LNCAP (cell line): ENCODE measurements around the gene FLOT1.

Source experiments
- CTCF ChIP-seq: fragments of 450-650 bp; IDR thresholded peaks from 2 replicates; pipeline ENCODE4 v1.5.1; 2017; ENCODE audit warnings: mild to moderate bottlenecking

FLOT1 gene

GRCh38 chr6:30724906-30725667, 17.4 kb downstream of the FLOT1 start:
- no peak for TF ChIP-seq CTCF

GRCh38 chr6:30722280-30723112, 20.0 kb downstream of the FLOT1 start:
- TF ChIP-seq CTCF: peak; percentile 90

- TF ChIP-seq CTCF: no peak; the same call in 1 of the 2 replicates
These were observed 21.1 kb downstream of the FLOT1 start for GRCh38 chr6:30721198-30722024.

- no peak for TF ChIP-seq CTCF
These were observed 21.7 kb downstream of the FLOT1 start for GRCh38 chr6:30720738-30721197.

GRCh38 chr6:30719791-30720737, 22.4 kb downstream of the FLOT1 start, which contains the start of gene TUBB:
TUBB (plus strand) TSS chr6:30720352; CDS start chr6:30720507, 155 bp downstream.
- TF ChIP-seq CTCF: no peak

GRCh38 chr6:30719356-30719755, 23.1 kb downstream of the FLOT1 start:
- TF ChIP-seq CTCF: no peak
